Pancreas (tissue), 10 donors: ENCODE measurements around the gene MMUT. TPM values are rescaled to one million over a fixed set of nuclear protein-coding genes. Genes with fewer than 3 reads are reported as not detected.

ENCODE experiments used
- ATAC-seq, 4 donors: fragments of 200-7000 bp; cut with Tn5 transposase; one replicate each; pipeline versions ENCODE4 v1.8.0 to v1.9.1; 2020; ENCODE audit warnings: mild to moderate bottlenecking in 4 of 4, moderate library complexity in 4 of 4
- DNase-seq, 6 donors: peaks; one replicate each; pipeline ENCODE4 v3.0.0-alpha.2; 2020
- FAIRE-seq: peaks from 2 replicates; lab custom pipeline; 2012; peaks lifted over from hg19 to GRCh38; lab: Jason Lieb, UNC
- H3K27ac ChIP-seq, 4 donors: fragments of 200-600 bp; sonication (generic); 1 replicate in 3 of 4; 2 replicates in 1 of 4; pipeline versions ENCODE4 v1.5.0 to v1.8.0; 2020
- H3K27me3 ChIP-seq, 4 donors: fragments of 200-600 bp; one replicate each; pipeline ENCODE4 v1.8.0; 2021
- H3K36me3 ChIP-seq, 3 donors: fragments of 200-600 bp; sonication (generic) in 1 of 3; one replicate each; pipeline versions ENCODE4 v1.5.0 to v1.8.0; 2020 to 2021
- H3K4me1 ChIP-seq, 3 donors: fragments of 200-600 bp; one replicate each; pipeline ENCODE4 v1.8.0; 2021
- H3K4me3 ChIP-seq, 4 donors: fragments of 200-600 bp; sonication (generic) in 2 of 4; one replicate each; pipeline versions ENCODE4 v1.5.0 to v1.8.0; 2020 to 2021
- H3K9me3 ChIP-seq, 4 donors: fragments of 200-600 bp; one replicate each; pipeline ENCODE4 v1.8.0; 2021
- WGBS, 2 donors: extraction: QIAGEN DNeasy Blood & Tissue Kit; methylation state at CpG; one replicate each; pipeline ENCODE4 v1.1.7; 2013; 5-methylcytosine and 5-hydroxymethylcytosine counted together
- intact Hi-C, 3 donors: fragments of 100-400 bp; cut with DNase I; formaldehyde crosslinking; loops; one replicate each; pipeline versions ENCODE4 v1.11.1 to v1.14.2; 2022
- polyA plus RNA-seq, 2 donors: library from polyadenylated mRNA; stranded (reverse); fragments of 200-250 nt; gene quantifications; one replicate each; pipeline ENCODE4 v1.2.3, GENCODE V29; 2013
- total RNA-seq, 6 donors: library from RNA; stranded (reverse); fragmentation: NEBNext Ultra II Directional in 4 of 6; extraction: Animal tissue kit (Norgen Biotek cat#: 25700) in 4 of 6; gene quantifications; one replicate each; pipeline versions ENCODE4 v1.2.1 to v1.2.4, GENCODE V29; 2021 to 2023
- TF ChIP-seq, protein P1 (sequence below), 4 donors: fragments of 200-600 bp; sonication (generic) in 3 of 4; IDR thresholded peaks; one replicate each; pipeline versions ENCODE4 v1.5.0 to v1.8.0; 2021; ENCODE audit warnings: antibody characterized with exemption in 4 of 4
- donor health status: healthy with polysubstance abuse.
- donor health status: DM: no; HTN: no; CAD: no; lungs with moderate emphysema.
- donor health status: DM: no; HTN: no; CAD: no.
- donor health status: control.
- donor health status: control.
- donor health status: Bipolar disorder and iron deficiency.
- donor health status: DM: yes; HTN: yes; CAD: no.
- donor health status: DM: no; HTN: no; CAD: no.
- donor health status: DM: no; HTN: no; CAD: no.
- donor health status: DM: yes; HTN: yes; CAD: no.

The MMUT gene
- total RNA-seq (10 to 100 TPM in 4 of 6 donors, 1 to 10 TPM in 2; 7.2 to 13.5 (median 11.5) TPM), polyA plus RNA-seq (10 to 100 TPM in 1 of 2 donors, 1 to 10 TPM in 1; 5.5 to 11.6 TPM)

- DNase-seq (peak; percentile 90 to 95 (median 93)), FAIRE-seq (peak; percentile 89), ATAC-seq (peak; percentile 99 to 100 (median 100))
- peak within 1 kb of the TSS; percentile 57 to 81 (median 60) for H3K4me3 ChIP-seq
- 0% methylated on average over 36 to 37 of the region's 37 CpGs for WGBS, 2 donors
- no peaks in the 10 kb centered on the region for H3K9me3 ChIP-seq
- peak within 1 kb of the TSS; percentile 70 to 88 (median 84) for H3K27ac ChIP-seq
- no peaks in the 10 kb centered on the region for H3K36me3 ChIP-seq
- TF ChIP-seq, protein P1, sequence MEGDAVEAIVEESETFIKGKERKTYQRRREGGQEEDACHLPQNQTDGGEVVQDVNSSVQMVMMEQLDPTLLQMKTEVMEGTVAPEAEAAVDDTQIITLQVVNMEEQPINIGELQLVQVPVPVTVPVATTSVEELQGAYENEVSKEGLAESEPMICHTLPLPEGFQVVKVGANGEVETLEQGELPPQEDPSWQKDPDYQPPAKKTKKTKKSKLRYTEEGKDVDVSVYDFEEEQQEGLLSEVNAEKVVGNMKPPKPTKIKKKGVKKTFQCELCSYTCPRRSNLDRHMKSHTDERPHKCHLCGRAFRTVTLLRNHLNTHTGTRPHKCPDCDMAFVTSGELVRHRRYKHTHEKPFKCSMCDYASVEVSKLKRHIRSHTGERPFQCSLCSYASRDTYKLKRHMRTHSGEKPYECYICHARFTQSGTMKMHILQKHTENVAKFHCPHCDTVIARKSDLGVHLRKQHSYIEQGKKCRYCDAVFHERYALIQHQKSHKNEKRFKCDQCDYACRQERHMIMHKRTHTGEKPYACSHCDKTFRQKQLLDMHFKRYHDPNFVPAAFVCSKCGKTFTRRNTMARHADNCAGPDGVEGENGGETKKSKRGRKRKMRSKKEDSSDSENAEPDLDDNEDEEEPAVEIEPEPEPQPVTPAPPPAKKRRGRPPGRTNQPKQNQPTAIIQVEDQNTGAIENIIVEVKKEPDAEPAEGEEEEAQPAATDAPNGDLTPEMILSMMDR (IDR thresholded peaks at IDR 0.05) = no peak
- no peaks in the 10 kb centered on the region for H3K27me3 ChIP-seq
- intact Hi-C loops = no loop called here
- peaks cover 10 to 27% (median 15%) of the 10 kb centered on the region in 3 donors for H3K4me1 ChIP-seq
Observed at GRCh38 chr6:49462927-49463611, at the start of gene MMUT, which contains the start of gene CENPQ. Gene MMUT (minus strand): TSS chr6:49463253. CDS start chr6:49459466, 3,787 bp downstream. Gene CENPQ (plus strand): TSS chr6:49463370. CDS start chr6:49470177, 6,807 bp downstream.

DNA sequence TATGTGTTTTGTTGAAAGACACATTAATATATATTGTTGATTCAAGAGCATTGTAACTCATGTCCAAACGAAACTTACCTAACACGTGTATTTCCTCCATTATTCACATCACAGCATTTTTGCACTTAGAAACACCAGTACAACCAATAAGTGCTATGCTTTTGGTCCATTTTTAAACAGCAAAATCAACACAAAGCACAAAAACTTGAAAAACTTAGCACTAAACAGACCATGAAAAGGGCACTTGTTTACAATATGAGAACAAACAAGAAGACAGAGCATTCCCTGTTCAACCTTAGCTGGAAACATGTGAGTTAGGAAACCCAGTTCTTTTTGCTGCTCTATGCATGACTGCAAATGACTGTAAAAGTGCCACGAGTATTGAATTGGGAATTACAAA lies 46.3 kb upstream of the MMUT start:
- ATAC-seq = no peak
- no peak overlapping the region for H3K4me3 ChIP-seq
- intact Hi-C loops = no loop called here

GRCh38 chr6:49506569-49507111 lies 43.6 kb upstream of the MMUT start:
- TF ChIP-seq, protein P1 (IDR thresholded peaks at IDR 0.05) = no peak

More for the DNA sequence above, 46.3 kb upstream of the MMUT start:
- Histone ChIP-seq H3K36me3 (no peaks in the 10 kb centered on the region), H3K9me3 (no peaks in the 10 kb centered on the region), H3K4me1 (peaks cover 0 to 22% (median 0%) of the 10 kb centered on the region in 3 donors), H3K27ac (no peak overlapping the region), H3K27me3 (no peaks in the 10 kb centered on the region)
- no peak for DNase-seq
- TF ChIP-seq, protein P1 (IDR thresholded peaks at IDR 0.05) = no peak
- no peak for FAIRE-seq
- 83 to 87% methylated on average over 3 of the region's 3 CpGs for WGBS, 2 donors

DNA sequence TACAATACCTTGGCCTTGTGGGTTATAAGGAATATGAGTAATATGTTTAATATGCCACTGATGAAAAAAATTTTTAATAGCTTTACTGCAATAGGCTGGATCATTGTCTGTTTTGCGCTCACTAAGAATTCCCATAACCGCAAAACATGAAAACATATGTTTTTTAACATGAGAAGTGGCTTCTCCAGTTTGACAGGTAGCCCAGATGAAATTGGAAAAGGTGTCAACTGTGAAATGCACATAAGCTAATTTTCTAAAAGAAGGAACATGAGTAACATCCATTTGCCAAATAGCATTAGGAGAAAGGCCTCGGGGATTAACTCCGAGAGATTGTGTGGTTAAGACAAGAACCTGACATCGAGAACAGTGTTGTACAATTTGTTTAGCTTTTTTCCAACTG lies 41.6 kb upstream of the MMUT start:
- Histone ChIP-seq H3K27ac (no peak overlapping the region), H3K9me3 (no peaks in the 10 kb centered on the region), H3K36me3 (no peaks in the 10 kb centered on the region), H3K27me3 (no peaks in the 10 kb centered on the region), H3K4me3 (no peak overlapping the region), H3K4me1 (peaks cover 0 to 10% (median 0%) of the 10 kb centered on the region in 3 donors)
- TF ChIP-seq, protein P1 (IDR thresholded peaks at IDR 0.05) = no peak
- WGBS, 2 donors = 76 to 99% methylated on average over 5 of the region's 5 CpGs
- no peak for FAIRE-seq
- ATAC-seq = no peak
- intact Hi-C loops = no loop called here
- no peak for DNase-seq

More at GRCh38 chr6:49506569-49507111, 43.6 kb upstream of the MMUT start:
- 30 to 32% methylated on average over 5 of the region's 5 CpGs for WGBS, 2 donors
- DNase-seq (peak in 3 of 6 donors; percentile 31 to 39 (median 36)), ATAC-seq (peak; percentile 40 to 77 (median 63)), FAIRE-seq (no peak)
- H3K4me1 ChIP-seq = peaks cover 0 to 10% (median 0%) of the 10 kb centered on the region in 3 donors
- peak overlapping the region in 2 of 4 donors; percentile 19 to 54 for H3K27ac ChIP-seq
- no peaks in the 10 kb centered on the region for H3K9me3 ChIP-seq
- no peaks in the 10 kb centered on the region for H3K27me3 ChIP-seq
- H3K36me3 ChIP-seq = no peaks in the 10 kb centered on the region
- H3K4me3 ChIP-seq = no peak overlapping the region
- intact Hi-C loops = no loop called here
